ENCODE measurements around the gene LUZP1. TPM values are rescaled to one million over a fixed set of nuclear protein-coding genes. Genes with fewer than 3 reads are reported as not detected.

The LUZP1 gene
- total and polyA plus RNA-seq, 10 of the 15 experiments (the other 5 are each of a cell fraction or from before 2014, with no cell fraction given) = 11.3 to 28.2 (median 17.3) TPM

DNA sequence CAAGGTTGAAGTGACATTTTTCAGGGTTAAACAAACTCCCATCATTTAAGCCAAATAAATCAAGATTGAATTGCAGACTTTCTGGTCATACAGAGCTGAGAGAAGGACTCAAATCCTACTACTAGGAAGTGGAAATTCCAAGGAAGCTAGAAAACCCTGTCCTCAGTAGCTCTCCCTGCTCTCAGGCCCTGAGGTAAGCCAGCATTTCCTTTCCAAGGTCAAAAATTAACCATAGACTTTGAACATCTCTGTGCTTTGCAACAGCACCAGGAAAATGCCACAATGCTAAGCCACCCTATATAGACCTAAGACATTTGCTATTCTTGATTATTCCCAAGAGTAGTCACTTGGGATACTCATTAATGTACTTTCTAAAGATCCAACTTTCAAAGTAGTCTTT lies 45.1 kb downstream of the LUZP1 start:
- Histone ChIP-seq H3K4me3 (no peak overlapping the region), H3K36me3 (ENCODE audit: control insufficient read depth in 2 of 2, insufficient read depth in 2 of 2, low read length in 1 of 2) (no peaks in the 10 kb centered on the region), H2AFZ (ENCODE audit: control insufficient read depth, low read depth, low read length) (no peak overlapping the region), H3K27me3 (replicated peaks in 1 of 2; ENCODE audit: control insufficient read depth in 2 of 2, insufficient read depth in 2 of 2, low read length in 1 of 2) (no peaks in the 10 kb centered on the region), H3K79me2 (ENCODE audit: control insufficient read depth, insufficient read depth, low read length) (peaks cover 22% of the 10 kb centered on the region), H3K27ac (ENCODE audit: control insufficient read depth, insufficient read depth) (no peak overlapping the region), H3K4me1 (ENCODE audit: control insufficient read depth, insufficient read depth, low read length) (peaks cover 29% of the 10 kb centered on the region), H3K9me3 (replicated peaks; ENCODE audit: control insufficient read depth, insufficient read depth, low read length) (no peaks in the 10 kb centered on the region), H3K9ac (ENCODE audit: control insufficient read depth, insufficient read depth, low read length) (no peak overlapping the region), H4K20me1 (ENCODE audit: control insufficient read depth, insufficient read depth) (no peaks in the 10 kb centered on the region), H3K4me2 (ENCODE audit: control insufficient read depth, insufficient read depth) (no peak overlapping the region)
- no peak for DNase-seq (ENCODE audit: low read depth, low spot score)
- no peak for FAIRE-seq
- TF ChIP-seq GABPA (IDR thresholded peaks at IDR 0.05; ENCODE audit: low read depth) (no peak), MEF2A (IDR thresholded peaks at IDR 0.05; ENCODE audit: insufficient read depth, low read depth, low read length) (no peak), SMAD1 (IDR thresholded peaks at IDR 0.05; ENCODE audit: low read depth, partially characterized antibody) (no peak), POLR2AphosphoS5 (IDR thresholded peaks at IDR 0.05; ENCODE audit: low read length) (no peak), JUNB (IDR thresholded peaks at IDR 0.05) (no peak), ZNF24 (IDR thresholded peaks at IDR 0.05) (no peak), BRCA1 (IDR thresholded peaks at IDR 0.05; ENCODE audit: low read depth, low read length) (no peak), KAT2A (conservative IDR thresholded peaks at IDR 0.05; ENCODE audit: control insufficient read depth, low read depth, low read length) (no peak)
- ChIA-PET RAD21 (ENCODE audit: unreplicated experiment) (interaction anchor here (0.7 kb wide), 2 partner anchors 10 to 40 kb away, joined by 3 to 5 read pairs; no protein-coding TSS in a partner anchor), CTCF (interaction anchor here (1.2 to 5.4 kb wide), 3 partner anchors 38 to 60 kb away, joined by 3 to 42 read pairs (median 7); no protein-coding TSS in a partner anchor), SMC1A (ENCODE audit: uncharacterized antibody, unreplicated experiment) (interaction anchor here (0.6 to 17.6 kb wide), 7 partner anchors 8 to 1652 kb away, joined by 4 to 188 read pairs (median 5); no protein-coding TSS in a partner anchor), POLR2A (interaction anchor here (0.7 to 1.2 kb wide), 5 partner anchors 13 to 406 kb away, joined by 3 to 5 read pairs (median 4); no protein-coding TSS in a partner anchor)
- in situ Hi-C loops (cut with MboI) = no loop called here
- ATAC-seq = peak; percentile 23; the same call in 1 of the 3 replicates
- no TSS peak for BruUV-seq (replicated peaks)
- intact Hi-C loops (cut with micrococcal nuclease; ENCODE audit: unreplicated experiment) = no loop called here

DNA sequence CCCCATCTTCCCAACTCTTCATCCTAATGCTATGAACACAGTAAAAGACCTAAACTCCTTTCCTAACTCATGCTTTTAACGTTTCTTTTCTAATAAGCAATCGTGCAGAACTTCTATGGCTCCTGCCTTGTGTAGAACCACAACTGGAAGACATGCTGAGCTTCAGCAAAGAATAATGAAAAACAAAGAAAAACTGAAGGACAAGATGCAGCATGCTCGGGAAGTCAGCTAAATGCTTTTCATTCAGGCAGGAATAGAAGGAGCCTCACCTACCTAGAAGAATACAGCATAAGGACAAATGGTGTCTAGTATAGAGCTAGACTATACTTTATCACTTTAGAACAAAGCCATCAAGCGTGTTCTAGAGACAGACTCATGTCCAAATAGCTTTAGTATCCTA lies 45.9 kb downstream of the LUZP1 start:
- POLR2A ChIA-PET = interaction anchor here (0.8 to 1.2 kb wide), 5 partner anchors 9 to 39 kb away, joined by 3 to 10 read pairs (median 3); no protein-coding TSS in a partner anchor
- H3K4me1 ChIP-seq (ENCODE audit: control insufficient read depth, insufficient read depth, low read length) = peaks cover 29% of the 10 kb centered on the region
- in situ Hi-C loops (cut with MboI) = no loop called here
- H3K4me3 ChIP-seq = no peak overlapping the region
- ATAC-seq = no peak
- peaks cover 27% of the 10 kb centered on the region for H3K79me2 ChIP-seq (ENCODE audit: control insufficient read depth, insufficient read depth, low read length)
- TF ChIP-seq SMAD5 (IDR thresholded peaks at IDR 0.05; ENCODE audit: low read depth) (no peak), MYC (IDR thresholded peaks at IDR 0.05; ENCODE audit: insufficient read depth, insufficient read length, insufficient replicate concordance, low read length, severe bottlenecking) (no peak), RB1 (IDR thresholded peaks at IDR 0.05; ENCODE audit: borderline replicate concordance) (no peak)
- H3K9ac ChIP-seq (ENCODE audit: control insufficient read depth, insufficient read depth, low read length) = no peak overlapping the region
- no peaks in the 10 kb centered on the region for H3K36me3 ChIP-seq (ENCODE audit: control insufficient read depth in 2 of 2, insufficient read depth in 2 of 2, low read length in 1 of 2)
- intact Hi-C loops (cut with micrococcal nuclease; ENCODE audit: unreplicated experiment) = no loop called here
- SMC1A ChIA-PET (ENCODE audit: uncharacterized antibody, unreplicated experiment) = interaction anchor here (1.3 to 17.6 kb wide), 4 partner anchors 9 to 61 kb away, joined by 5 to 188 read pairs (median 7); no protein-coding TSS in a partner anchor
- BruUV-seq (replicated peaks) = no TSS peak
- no peak for FAIRE-seq
- H3K9me3 ChIP-seq (replicated peaks; ENCODE audit: control insufficient read depth, insufficient read depth, low read length) = no peaks in the 10 kb centered on the region
- RAD21 ChIA-PET (ENCODE audit: unreplicated experiment) = interaction anchor here (0.7 kb wide), 1 partner anchor 9 kb away, joined by 3 read pairs; no protein-coding TSS in a partner anchor
- H3K27me3 ChIP-seq (replicated peaks in 1 of 2; ENCODE audit: control insufficient read depth in 2 of 2, insufficient read depth in 2 of 2, low read length in 1 of 2) = no peaks in the 10 kb centered on the region
- DNase-seq (ENCODE audit: low read depth, low spot score) = no peak
- no peak overlapping the region for H3K27ac ChIP-seq (ENCODE audit: control insufficient read depth, insufficient read depth)
- CTCF ChIA-PET = interaction anchor here (0.9 to 5.4 kb wide), 4 partner anchors 8 to 61 kb away, joined by 3 to 42 read pairs (median 6); no protein-coding TSS in a partner anchor
- no peak overlapping the region for H3K4me2 ChIP-seq (ENCODE audit: control insufficient read depth, insufficient read depth)
- H4K20me1 ChIP-seq (ENCODE audit: control insufficient read depth, insufficient read depth) = no peaks in the 10 kb centered on the region
- WGBS (ENCODE audit: insufficient coverage, insufficient replicate concordance, low lambda C conversion rate, missing lambda C conversion rate) = 88% methylated on average over 4 of the region's 4 CpGs
- no peak overlapping the region for H2AFZ ChIP-seq (ENCODE audit: control insufficient read depth, low read depth, low read length)

All from GM12878 (cell line).